ENCODE measurements around the gene AP3D1.

DNA sequence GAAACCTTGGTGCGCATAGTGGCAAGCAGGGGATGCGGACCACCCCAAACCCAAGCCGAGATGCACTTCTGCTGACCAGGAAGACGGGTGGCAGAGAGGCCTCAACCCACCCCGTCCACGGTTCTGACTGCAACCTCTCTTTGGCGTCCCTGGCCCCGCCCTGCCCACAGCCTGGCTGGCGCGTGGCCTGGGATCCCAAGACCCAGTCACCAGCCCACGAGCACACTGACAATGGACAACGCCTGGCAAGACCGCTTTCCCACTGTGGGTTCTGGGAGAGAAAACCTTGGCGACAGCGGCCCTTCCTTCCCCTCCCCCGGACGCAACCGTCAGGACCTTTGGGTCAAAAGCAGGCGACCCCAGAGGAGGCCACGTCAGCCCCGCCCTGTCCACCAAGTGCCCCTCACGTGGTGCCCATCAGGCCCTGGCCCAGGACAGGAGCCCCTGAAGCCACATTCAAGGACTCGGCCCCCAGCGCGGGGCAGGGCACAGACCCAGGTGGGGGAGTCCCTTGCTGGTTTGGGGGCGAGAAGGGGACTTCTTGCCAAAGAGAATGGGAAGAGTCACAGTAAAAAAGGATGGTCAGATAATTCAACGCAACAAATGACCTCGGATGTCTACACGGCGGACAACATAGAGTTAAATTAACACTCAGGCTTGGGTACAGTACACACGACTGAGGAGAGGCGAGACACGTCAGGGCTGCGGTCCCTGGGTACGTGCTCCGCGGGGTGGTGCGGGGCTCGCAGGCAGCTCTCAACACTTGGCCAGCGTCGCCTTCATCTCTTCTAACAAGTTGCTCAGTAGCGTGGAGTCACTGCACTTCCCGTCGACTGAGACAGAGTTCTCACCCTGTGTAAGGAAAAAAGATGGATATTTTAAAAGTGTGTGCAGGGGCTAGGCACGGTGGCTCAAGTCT is 49.7 kb downstream of the AP3D1 start:
- TF ChIP-seq CTCF (IDR thresholded peaks at IDR 0.05) = no peak
- TF ChIP-seq POLR2AphosphoS5 (IDR thresholded peaks at IDR 0.05) = no peak
- TF ChIP-seq POLR2A (IDR thresholded peaks at IDR 0.05) = no peak

Measured in transverse colon (tissue), 4 donors.